ENCODE measurements around the gene RAPSN.
A peak's percentile ranks its signal among the peaks of the same experiment; 100 is the strongest.

The RAPSN gene

GRCh38 chr11:47464483-47464882 is 15.5 kb upstream of the RAPSN start:
- no peak for DNase-seq

GRCh38 chr11:47461876-47462275 is 12.9 kb upstream of the RAPSN start:
- DNase-seq, result no peak

GRCh38 chr11:47460571-47461235 is 11.8 kb upstream of the RAPSN start:
- no peak for DNase-seq

- DNase-seq, result peak; percentile 35 to 74 (median 47)
Observed at GRCh38 chr11:47454258-47454671, 5.3 kb upstream of the RAPSN start.

GRCh38 chr11:47453365-47453764 is 4.4 kb upstream of the RAPSN start:
- DNase-seq, result no peak

GRCh38 chr11:47451990-47452389 is 3.1 kb upstream of the RAPSN start:
- DNase-seq, result no peak

- no peak for DNase-seq
Observed at GRCh38 chr11:47451436-47451835, 2.5 kb upstream of the RAPSN start.

GRCh38 chr11:47449541-47449940 is 605 bp upstream of the RAPSN start:
- DNase-seq, result no peak

- no peak for DNase-seq
Observed at GRCh38 chr11:47447906-47448305, 1.0 kb downstream of the RAPSN start.

- no peak for DNase-seq
Observed at GRCh38 chr11:47446833-47447232, 2.1 kb downstream of the RAPSN start.

- DNase-seq, result no peak
Observed at GRCh38 chr11:47445840-47446239, 3.1 kb downstream of the RAPSN start.

GRCh38 chr11:47443817-47444216 is 5.1 kb downstream of the RAPSN start:
- no peak for DNase-seq

- no peak for DNase-seq
Observed at GRCh38 chr11:47443028-47443700, 5.8 kb downstream of the RAPSN start.

GRCh38 chr11:47442514-47442913 is 6.4 kb downstream of the RAPSN start:
- no peak for DNase-seq

- no peak for DNase-seq
Observed at GRCh38 chr11:47441421-47441820, 7.5 kb downstream of the RAPSN start.

GRCh38 chr11:47440054-47440476 is 8.9 kb downstream of the RAPSN start:
- DNase-seq, result no peak

GRCh38 chr11:47438721-47439120 is 10.2 kb downstream of the RAPSN start:
- DNase-seq, result no peak

GRCh38 chr11:47437746-47438418 is 11.1 kb downstream of the RAPSN start:
- no peak for DNase-seq

- no peak for DNase-seq
Observed at GRCh38 chr11:47437218-47437745, 11.7 kb downstream of the RAPSN start.

GRCh38 chr11:47436726-47437125 is 12.2 kb downstream of the RAPSN start:
- no peak for DNase-seq

GRCh38 chr11:47435687-47436086 is 13.2 kb downstream of the RAPSN start:
- no peak for DNase-seq

- DNase-seq, result no peak
Observed at GRCh38 chr11:47434011-47434786, 14.7 kb downstream of the RAPSN start.

- no peak for DNase-seq
Observed at GRCh38 chr11:47433157-47433556, 15.8 kb downstream of the RAPSN start.

All from T-helper 1 cell (primary cell).